ENCODE measurements around the gene CHRNA5.

Gene CHRNA5

DNA sequence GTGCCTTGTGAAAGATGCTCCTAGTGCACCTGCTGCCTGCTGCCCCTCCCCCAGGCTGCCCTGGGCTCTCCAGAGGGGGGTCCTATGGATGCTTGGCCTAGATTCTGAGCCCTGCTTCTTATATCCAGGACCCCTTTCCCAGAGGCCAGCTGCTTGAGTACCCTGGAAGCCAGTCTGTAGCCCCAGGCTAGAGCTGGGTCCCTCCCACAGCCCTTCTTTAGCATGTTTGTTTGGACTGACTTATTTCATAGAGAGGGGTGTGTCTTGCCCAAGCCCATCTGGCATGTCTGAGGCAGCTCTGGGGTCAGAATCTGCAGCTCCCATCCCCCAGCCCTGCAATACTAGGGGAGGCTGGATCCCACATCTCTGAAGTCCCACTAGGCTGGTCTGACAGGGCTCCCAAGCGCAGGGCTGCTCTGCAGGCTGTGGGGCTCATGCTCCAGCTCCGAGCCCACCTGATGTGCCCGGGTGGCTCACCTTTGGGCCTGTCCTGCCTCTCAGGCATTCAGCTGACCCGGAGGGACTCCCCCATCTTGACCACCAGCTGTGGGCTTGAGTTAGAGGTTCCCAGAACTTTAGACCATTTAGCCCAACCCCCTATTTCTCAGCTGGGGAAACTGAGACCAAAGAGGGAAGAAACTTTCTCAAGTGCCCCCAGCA lies 72.6 kb downstream of the CHRNA5 start:
- ChIA-PET POLR2A (no interaction called here), CTCF (interaction anchor here (0.9 to 5.5 kb wide), 9 partner anchors 10 to 546 kb away, joined by 3 to 46 read pairs (median 6); no protein-coding TSS in a partner anchor)
- H3K4me3 ChIP-seq (ENCODE audit: low read depth, low read length): no peak overlapping the region
- TF ChIP-seq, protein P1, sequence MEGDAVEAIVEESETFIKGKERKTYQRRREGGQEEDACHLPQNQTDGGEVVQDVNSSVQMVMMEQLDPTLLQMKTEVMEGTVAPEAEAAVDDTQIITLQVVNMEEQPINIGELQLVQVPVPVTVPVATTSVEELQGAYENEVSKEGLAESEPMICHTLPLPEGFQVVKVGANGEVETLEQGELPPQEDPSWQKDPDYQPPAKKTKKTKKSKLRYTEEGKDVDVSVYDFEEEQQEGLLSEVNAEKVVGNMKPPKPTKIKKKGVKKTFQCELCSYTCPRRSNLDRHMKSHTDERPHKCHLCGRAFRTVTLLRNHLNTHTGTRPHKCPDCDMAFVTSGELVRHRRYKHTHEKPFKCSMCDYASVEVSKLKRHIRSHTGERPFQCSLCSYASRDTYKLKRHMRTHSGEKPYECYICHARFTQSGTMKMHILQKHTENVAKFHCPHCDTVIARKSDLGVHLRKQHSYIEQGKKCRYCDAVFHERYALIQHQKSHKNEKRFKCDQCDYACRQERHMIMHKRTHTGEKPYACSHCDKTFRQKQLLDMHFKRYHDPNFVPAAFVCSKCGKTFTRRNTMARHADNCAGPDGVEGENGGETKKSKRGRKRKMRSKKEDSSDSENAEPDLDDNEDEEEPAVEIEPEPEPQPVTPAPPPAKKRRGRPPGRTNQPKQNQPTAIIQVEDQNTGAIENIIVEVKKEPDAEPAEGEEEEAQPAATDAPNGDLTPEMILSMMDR (IDR thresholded peaks at IDR 0.05; ENCODE audit: insufficient read depth, low read length, missing control alignments): no peak
- no peak for DNase-seq (ENCODE audit: low read depth, low spot score)

DNA sequence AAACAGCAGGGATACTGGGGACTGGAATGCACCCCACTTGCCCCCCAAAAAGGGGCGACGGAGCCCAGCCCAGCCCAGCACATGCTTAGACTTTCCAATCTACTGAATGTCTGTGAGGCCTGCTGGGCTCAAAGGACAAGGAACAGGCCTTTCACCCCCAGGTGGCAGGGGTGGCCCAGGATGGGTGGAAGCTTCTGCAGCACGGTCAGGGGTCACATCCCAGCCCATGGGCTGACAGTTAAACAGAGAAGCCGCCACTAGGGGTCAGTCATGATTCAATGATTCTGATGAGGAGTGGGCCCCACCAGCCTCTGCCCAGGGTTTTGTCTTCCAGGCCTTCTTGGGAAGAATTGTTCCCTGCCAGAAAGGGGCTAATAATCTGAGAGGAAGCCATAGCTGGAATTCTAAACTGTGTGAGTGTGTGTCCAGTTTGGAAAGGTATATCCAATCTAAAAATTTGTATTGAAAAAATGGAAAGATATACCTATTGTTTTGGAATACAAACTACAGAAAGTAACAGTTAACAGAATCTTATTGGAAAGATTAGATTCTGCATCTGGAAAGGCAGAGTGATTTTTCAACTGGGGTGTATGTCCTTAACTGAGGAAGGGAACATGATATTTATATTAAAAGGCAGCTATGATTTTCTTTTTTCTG lies 73.5 kb downstream of the CHRNA5 start:
- ChIA-PET POLR2A (no interaction called here), CTCF (interaction anchor here (0.8 to 5.5 kb wide), 30 partner anchors 8 to 568 kb away, joined by 3 to 46 read pairs (median 4); no protein-coding TSS in a partner anchor)
- TF ChIP-seq, protein P1 (IDR thresholded peaks at IDR 0.05; ENCODE audit: insufficient read depth, low read length, missing control alignments): peak; percentile 53
- no peak for DNase-seq (ENCODE audit: low read depth, low spot score)
- H3K4me3 ChIP-seq (ENCODE audit: low read depth, low read length): no peak overlapping the region

DNA sequence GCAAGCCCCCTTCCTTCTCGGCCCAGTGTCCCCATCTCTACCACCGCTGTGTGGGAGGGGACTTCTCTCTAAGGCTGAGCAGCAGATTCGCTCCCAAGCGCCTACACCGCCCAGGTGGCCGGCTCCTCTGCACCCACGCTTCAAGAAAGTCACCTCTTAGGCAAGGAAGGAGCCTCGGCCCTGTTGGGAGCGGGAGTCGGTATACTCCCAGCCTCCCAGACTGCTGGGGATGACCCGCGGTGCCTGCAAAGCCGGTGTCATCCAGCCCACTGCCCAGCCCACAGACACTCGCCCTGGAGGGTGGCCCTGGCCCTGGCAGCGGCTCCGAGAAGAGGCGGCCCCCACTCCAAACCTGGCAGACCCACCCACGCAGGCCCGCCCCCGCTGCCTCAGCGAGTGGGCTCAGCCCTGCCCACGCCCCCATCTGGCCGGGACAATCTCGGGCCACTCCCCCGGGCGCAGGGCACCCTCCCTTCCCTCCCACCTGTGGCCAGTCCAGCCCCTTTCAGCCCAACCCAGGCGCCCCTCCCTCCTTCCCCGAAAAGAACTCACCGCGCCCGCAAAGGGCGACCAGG lies 75.3 kb downstream of the CHRNA5 start:
- CTCF ChIA-PET: interaction anchor here (1.2 to 5.5 kb wide), 8 partner anchors 16 to 100 kb away, joined by 3 to 46 read pairs (median 4); no protein-coding TSS in a partner anchor
- POLR2A ChIA-PET: no interaction called here
- peak overlapping the region; percentile 29 for H3K4me3 ChIP-seq (ENCODE audit: low read depth, low read length)
- DNase-seq (ENCODE audit: low read depth, low spot score): no peak
- TF ChIP-seq, protein P1 (IDR thresholded peaks at IDR 0.05; ENCODE audit: insufficient read depth, low read length, missing control alignments): no peak

DNA sequence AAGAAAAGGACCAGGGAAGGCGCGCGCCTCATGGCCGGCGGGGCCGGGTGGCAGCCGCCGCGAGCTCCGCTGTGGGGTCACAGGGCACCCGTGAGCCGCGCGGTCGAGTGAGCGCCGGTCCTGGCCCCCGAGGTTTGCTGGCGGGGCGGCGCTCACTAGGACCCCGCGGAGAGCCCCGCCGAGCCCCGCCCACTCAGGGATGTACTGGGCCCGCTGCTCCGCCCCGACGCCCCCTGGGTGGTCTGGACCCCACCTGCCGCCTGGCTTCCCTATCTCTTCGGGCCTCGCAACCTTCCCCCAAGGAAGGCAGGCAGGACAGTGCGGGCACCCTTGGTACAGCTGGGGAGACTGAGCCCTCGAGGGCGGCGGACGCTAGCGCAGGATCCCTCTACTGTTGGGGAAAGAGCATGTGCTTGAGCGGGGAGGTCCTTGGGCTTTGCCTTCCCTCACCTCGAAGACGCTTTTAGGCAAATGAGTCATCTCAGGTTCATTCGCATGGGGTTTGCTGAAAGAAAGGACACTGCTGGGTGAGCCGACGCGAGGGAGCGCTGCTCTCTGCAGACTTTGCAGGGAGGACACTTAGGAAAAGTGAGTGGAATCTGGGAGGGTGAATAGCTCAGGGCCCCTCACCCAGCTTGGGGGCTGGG lies 75.9 kb downstream of the CHRNA5 start, which contains the start of gene CHRNB4:
Gene CHRNB4 (minus strand): TSS at position 109 of the 647 bp plus-strand sequence. CDS start 77 bp downstream, at position 32.
- no peak for DNase-seq (ENCODE audit: low read depth, low spot score)
- TF ChIP-seq, protein P1 (IDR thresholded peaks at IDR 0.05; ENCODE audit: insufficient read depth, low read length, missing control alignments): no peak
- ChIA-PET CTCF (interaction anchor here (1.2 kb wide), 1 partner anchor 68 kb away, joined by 3 read pairs; no protein-coding TSS in a partner anchor), POLR2A (no interaction called here)
- H3K4me3 ChIP-seq (ENCODE audit: low read depth, low read length): peak within 1 kb of the TSS; percentile 29

DNA sequence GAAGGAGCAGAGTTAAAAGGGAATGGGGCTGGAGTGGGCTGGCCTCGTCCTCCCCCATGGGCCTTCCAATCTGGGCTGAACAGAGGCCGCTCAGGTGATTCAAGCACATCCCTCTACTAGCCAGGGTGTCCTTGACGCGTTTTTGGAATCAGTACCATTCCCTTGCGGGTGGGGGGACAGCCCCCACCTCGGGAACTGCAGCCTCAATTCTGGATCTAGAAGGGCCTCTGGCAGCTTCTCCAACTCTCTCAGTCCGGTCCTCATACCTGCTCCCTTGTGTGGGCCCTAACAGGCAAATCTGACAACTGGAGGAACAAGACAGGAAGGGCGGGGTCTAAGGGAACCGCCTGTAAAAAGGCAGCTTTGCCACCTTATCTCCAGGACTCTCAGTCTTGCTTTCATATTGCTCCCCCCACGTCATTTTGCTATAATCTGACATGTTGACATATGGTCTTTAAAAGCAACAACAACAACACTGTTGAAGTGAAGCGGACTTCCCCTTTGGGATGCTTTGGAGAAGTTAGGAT lies 76.5 kb downstream of the CHRNA5 start:
- no peak overlapping the region for H3K4me3 ChIP-seq (ENCODE audit: low read depth, low read length)
- DNase-seq (ENCODE audit: low read depth, low spot score): no peak
- TF ChIP-seq, protein P1 (IDR thresholded peaks at IDR 0.05; ENCODE audit: insufficient read depth, low read length, missing control alignments): no peak
- POLR2A ChIA-PET: no interaction called here
- CTCF ChIA-PET: interaction anchor here (0.8 to 1.5 kb wide), 3 partner anchors 10 to 543 kb away, joined by 3 to 5 read pairs (median 3); no protein-coding TSS in a partner anchor
